Adrenal gland (tissue), 5 donors: ENCODE measurements around the gene COL17A1.

Experiments used
- POLR2A ChIP-seq, 2 donors: fragments of 450-650 bp; IDR thresholded peaks; one replicate each; pipeline ENCODE4 v1.6.1; 2017; ENCODE audit warnings: antibody characterized with exemption in 2 of 2, mild to moderate bottlenecking in 2 of 2, moderate library complexity in 1 of 2
- TF ChIP-seq, protein P1 (sequence below), 6 experiments: fragments of 450-650 bp in 4 of 6; fragments of 200-600 bp in 2 of 6; sonication (generic) in 1 of 6; IDR thresholded peaks; 1 replicate in 5 of 6; 2 replicates in 1 of 6; pipeline versions ENCODE4 v1.5.1 to v1.8.0; 2016 to 2021; ENCODE audit warnings: antibody characterized with exemption in 6 of 6, mild to moderate bottlenecking in 2 of 6, moderate library complexity in 1 of 6
- donor health status: DM: no; HTN: no; CAD: no.

DNA sequence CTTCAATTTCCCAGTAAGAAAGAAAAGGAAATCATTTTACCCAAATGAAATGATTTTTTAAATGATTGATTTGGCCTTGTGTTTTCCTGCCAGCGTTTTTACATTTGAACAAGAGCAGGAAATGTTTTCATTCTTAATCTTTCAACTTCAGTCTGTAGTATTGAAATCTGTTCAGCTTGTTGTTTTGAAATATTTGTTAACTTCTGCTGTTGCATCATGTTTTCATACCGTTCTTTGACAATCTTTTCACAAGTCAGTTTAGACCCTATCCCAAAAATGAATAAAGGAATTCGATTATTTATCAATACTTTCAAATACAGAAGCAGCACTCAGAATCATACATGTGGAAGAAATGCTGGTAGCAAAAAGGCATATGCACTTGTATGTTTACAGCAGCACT lies 44.4 kb upstream of the COL17A1 start:
- TF ChIP-seq, protein P1, sequence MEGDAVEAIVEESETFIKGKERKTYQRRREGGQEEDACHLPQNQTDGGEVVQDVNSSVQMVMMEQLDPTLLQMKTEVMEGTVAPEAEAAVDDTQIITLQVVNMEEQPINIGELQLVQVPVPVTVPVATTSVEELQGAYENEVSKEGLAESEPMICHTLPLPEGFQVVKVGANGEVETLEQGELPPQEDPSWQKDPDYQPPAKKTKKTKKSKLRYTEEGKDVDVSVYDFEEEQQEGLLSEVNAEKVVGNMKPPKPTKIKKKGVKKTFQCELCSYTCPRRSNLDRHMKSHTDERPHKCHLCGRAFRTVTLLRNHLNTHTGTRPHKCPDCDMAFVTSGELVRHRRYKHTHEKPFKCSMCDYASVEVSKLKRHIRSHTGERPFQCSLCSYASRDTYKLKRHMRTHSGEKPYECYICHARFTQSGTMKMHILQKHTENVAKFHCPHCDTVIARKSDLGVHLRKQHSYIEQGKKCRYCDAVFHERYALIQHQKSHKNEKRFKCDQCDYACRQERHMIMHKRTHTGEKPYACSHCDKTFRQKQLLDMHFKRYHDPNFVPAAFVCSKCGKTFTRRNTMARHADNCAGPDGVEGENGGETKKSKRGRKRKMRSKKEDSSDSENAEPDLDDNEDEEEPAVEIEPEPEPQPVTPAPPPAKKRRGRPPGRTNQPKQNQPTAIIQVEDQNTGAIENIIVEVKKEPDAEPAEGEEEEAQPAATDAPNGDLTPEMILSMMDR (IDR thresholded peaks at IDR 0.05), result no peak
- no peak for TF ChIP-seq POLR2A (IDR thresholded peaks at IDR 0.05)
